Measurements from ENCODE around the gene PLSCR3. TPM values are rescaled to one million over a fixed set of nuclear protein-coding genes. Genes with fewer than 3 reads are reported as not detected.

The PLSCR3 gene
- total RNA-seq, 1 experiment from 2014 or later = 6.7 TPM

DNA sequence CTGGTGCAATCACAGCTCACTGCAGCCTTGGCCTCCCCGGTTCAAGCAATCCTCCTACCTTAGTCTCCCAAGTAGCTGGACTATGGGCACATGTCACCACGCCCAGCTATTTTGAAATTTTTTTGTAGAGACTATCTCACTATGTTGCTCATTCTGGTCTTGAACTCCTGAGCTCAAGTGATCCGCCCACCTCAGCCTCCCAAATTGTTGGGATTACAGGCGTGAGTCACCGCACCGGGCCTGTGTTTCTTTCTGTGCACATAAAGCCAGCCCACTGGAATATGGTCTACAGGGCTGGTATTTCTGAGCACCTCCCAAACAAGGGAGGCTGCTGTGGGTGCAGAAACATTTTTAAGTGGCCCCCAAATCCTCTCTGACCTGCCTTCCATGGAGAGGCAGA lies 31.0 kb downstream of the PLSCR3 start:
- no peaks in the 10 kb centered on the region for H3K4me1 ChIP-seq
- H3K4me3 ChIP-seq = no peak overlapping the region
- H3K27me3 ChIP-seq = no peaks in the 10 kb centered on the region
- no peaks in the 10 kb centered on the region for H3K9me3 ChIP-seq (replicated peaks)
- H3K36me3 ChIP-seq = no peaks in the 10 kb centered on the region
- no peak overlapping the region for H3K27ac ChIP-seq
- no peak for DNase-seq

DNA sequence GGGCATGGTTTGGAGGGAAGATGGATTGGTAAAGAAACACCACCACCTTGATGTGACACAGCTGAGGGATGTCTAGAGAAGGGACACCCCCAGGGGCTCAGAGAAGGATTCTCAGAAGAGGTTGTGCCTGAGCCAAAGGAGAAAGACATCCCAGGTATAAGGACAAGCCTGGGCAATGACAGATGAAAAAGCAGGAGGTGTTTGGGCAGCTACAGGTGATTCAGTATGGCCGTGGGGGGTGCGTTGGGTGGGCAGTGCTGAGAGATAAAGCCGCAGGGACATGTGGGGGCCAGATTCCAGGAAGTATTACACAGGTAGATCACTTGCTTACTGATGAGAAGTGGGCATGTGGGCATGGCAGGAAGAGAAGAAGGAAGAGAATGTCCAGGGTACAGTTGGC lies 32.4 kb downstream of the PLSCR3 start:
- no peak for DNase-seq
- Histone ChIP-seq H3K27ac (no peak overlapping the region), H3K4me1 (no peaks in the 10 kb centered on the region), H3K4me3 (no peak overlapping the region), H3K9me3 (replicated peaks) (no peaks in the 10 kb centered on the region), H3K27me3 (no peaks in the 10 kb centered on the region), H3K36me3 (no peaks in the 10 kb centered on the region)

GRCh38 chr17:7357381-7357780 lies 36.9 kb downstream of the PLSCR3 start:
- Histone ChIP-seq H3K4me3 (no peak overlapping the region), H3K4me1 (peaks cover 6% of the 10 kb centered on the region; the same call in 1 of the 2 replicates), H3K36me3 (no peaks in the 10 kb centered on the region), H3K27ac (no peak overlapping the region), H3K27me3 (no peaks in the 10 kb centered on the region), H3K9me3 (replicated peaks) (no peaks in the 10 kb centered on the region)
- no peak for DNase-seq

DNA sequence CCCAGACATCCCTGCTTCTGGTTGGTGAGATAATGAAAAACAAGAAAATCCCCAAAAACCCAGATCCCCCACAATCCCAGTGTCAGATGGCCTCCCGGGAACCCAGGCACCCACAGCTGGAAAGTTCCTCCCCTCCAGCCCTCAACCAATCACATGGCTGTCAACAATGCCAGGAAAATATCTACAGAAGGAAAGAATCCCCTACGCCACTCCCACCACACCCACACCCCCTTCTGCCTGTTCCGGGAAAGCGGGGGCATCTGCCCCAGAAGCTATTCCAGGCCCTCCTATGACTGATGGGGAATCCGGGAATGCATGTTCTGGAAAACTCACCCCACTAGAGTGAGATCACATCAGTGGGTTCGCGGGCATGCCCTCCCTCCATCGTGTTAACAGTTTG lies 37.6 kb downstream of the PLSCR3 start:
- Histone ChIP-seq H3K27me3 (no peaks in the 10 kb centered on the region), H3K4me3 (no peak overlapping the region), H3K4me1 (peaks cover 6% of the 10 kb centered on the region; the same call in 1 of the 2 replicates), H3K36me3 (no peaks in the 10 kb centered on the region), H3K9me3 (replicated peaks) (no peaks in the 10 kb centered on the region), H3K27ac (no peak overlapping the region)
- no peak for DNase-seq

DNA sequence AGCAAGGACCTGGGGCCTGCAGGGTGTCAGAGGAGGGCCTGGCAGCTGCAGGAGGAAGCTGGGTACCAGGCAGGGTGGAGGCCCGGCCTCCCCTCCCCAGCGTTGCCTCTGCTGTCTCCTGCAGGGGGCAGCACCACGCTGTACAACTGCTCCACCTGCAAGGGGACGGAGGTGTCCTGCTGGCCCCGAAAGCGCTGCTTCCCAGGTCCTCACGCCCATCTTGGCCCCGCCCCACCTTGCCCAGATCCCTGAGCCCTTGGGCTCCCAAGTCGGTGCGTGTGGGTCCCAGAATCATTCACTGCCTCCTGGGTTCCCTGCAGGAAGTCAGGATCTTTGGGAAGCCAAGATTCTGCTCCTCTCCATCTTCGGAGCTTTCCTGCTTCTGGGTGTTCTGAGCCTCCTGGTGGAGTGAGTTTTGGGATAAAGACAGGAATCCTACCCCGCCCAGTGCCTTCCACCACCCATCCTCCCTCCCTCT lies 38.2 kb downstream of the PLSCR3 start:
- no peaks in the 10 kb centered on the region for H3K9me3 ChIP-seq (replicated peaks)
- peak; percentile 73 to 79 for DNase-seq
- no peak overlapping the region for H3K4me3 ChIP-seq
- H3K36me3 ChIP-seq = no peaks in the 10 kb centered on the region
- no peaks in the 10 kb centered on the region for H3K27me3 ChIP-seq
- peaks cover 6% of the 10 kb centered on the region; the same call in 1 of the 2 replicates for H3K4me1 ChIP-seq
- H3K27ac ChIP-seq = no peak overlapping the region

DNA sequence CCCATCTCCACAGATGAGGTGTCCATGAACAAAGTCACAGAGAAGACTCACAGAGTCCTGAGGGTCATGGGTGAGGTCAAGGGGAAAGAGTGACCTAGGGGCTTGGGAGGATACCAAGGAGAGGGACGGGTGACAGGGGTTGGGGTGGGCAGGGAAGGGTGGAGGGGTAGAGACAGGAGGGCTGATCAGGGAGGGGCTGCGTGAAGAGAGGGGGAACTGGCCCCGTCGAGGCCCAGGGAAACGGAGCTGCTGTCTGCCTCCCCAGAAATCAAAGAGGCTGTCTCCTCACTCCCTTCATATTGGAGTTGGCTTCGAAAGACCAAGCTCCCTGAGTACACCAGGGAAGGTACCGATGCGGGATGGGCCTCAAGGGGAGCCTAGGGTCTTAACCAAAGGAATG lies 38.8 kb downstream of the PLSCR3 start:
- H3K36me3 ChIP-seq = no peaks in the 10 kb centered on the region
- H3K27ac ChIP-seq = no peak overlapping the region
- no peaks in the 10 kb centered on the region for H3K27me3 ChIP-seq
- no peak overlapping the region for H3K4me3 ChIP-seq
- no peak for DNase-seq
- H3K9me3 ChIP-seq (replicated peaks) = no peaks in the 10 kb centered on the region
- H3K4me1 ChIP-seq = peaks cover 6% of the 10 kb centered on the region; the same call in 1 of the 2 replicates

GRCh38 chr17:7355053-7355452 lies 39.3 kb downstream of the PLSCR3 start, which contains the start of gene TMEM95:
Gene TMEM95 (plus strand): TSS chr17:7355156. CDS start chr17:7355205, 49 bp downstream.
- Histone ChIP-seq H3K4me1 (peaks cover 6% of the 10 kb centered on the region; the same call in 1 of the 2 replicates), H3K4me3 (no peak within 1 kb of the TSS), H3K9me3 (replicated peaks) (no peaks in the 10 kb centered on the region), H3K36me3 (no peaks in the 10 kb centered on the region), H3K27ac (no peak within 1 kb of the TSS), H3K27me3 (no peaks in the 10 kb centered on the region)
- DNase-seq = no peak

DNA sequence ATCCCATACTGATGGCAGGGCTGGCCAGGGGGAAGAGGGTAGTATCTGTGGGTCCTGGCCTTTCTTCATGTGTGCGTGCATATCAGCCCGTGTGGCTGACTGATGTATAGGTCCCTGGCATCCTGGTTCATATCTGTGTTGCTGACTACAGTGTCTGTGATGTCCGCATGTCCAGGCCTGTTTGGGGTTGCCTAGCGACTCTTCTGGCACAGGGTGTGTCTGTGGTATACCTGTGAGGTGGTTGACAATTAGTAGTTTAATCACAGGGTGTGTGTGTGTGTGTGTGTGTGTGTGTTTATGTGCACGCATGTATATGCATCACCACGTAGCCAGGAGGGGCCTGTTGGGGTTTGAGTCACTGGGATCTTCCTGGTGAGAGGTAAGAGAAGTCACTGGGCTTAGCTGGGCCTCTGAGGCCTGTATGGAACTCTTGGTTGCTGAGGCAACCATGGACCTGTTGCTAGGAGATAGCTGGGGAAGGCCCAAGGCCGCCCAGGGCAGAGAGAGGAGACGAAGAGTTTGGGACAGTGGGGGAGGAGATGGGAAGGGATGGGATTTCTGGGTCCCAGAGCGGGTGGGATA lies 40.0 kb downstream of the PLSCR3 start:
- no peak for DNase-seq
- Histone ChIP-seq H3K4me3 (no peak overlapping the region), H3K27me3 (no peaks in the 10 kb centered on the region), H3K4me1 (peaks cover 12% of the 10 kb centered on the region; the same call in 1 of the 2 replicates), H3K9me3 (replicated peaks) (no peaks in the 10 kb centered on the region), H3K36me3 (no peaks in the 10 kb centered on the region), H3K27ac (no peak overlapping the region)

GRCh38 chr17:7352910-7353635 lies 41.3 kb downstream of the PLSCR3 start:
- no peak for DNase-seq
- Histone ChIP-seq H3K27ac (no peak overlapping the region), H3K36me3 (no peaks in the 10 kb centered on the region), H3K4me3 (peak overlapping the region; percentile 62; the same call in 1 of the 2 replicates), H3K4me1 (peaks cover 12% of the 10 kb centered on the region; the same call in 1 of the 2 replicates), H3K9me3 (replicated peaks) (no peaks in the 10 kb centered on the region), H3K27me3 (no peaks in the 10 kb centered on the region)

GRCh38 chr17:7352503-7352889 lies 41.8 kb downstream of the PLSCR3 start:
- no peaks in the 10 kb centered on the region for H3K27me3 ChIP-seq
- peak overlapping the region; percentile 62 for H3K4me3 ChIP-seq
- peak overlapping the region; percentile 68; the same call in 1 of the 2 replicates for H3K27ac ChIP-seq
- no peaks in the 10 kb centered on the region for H3K9me3 ChIP-seq (replicated peaks)
- H3K36me3 ChIP-seq = no peaks in the 10 kb centered on the region
- H3K4me1 ChIP-seq = peaks cover 12% of the 10 kb centered on the region; the same call in 1 of the 2 replicates
- DNase-seq = no peak

DNA sequence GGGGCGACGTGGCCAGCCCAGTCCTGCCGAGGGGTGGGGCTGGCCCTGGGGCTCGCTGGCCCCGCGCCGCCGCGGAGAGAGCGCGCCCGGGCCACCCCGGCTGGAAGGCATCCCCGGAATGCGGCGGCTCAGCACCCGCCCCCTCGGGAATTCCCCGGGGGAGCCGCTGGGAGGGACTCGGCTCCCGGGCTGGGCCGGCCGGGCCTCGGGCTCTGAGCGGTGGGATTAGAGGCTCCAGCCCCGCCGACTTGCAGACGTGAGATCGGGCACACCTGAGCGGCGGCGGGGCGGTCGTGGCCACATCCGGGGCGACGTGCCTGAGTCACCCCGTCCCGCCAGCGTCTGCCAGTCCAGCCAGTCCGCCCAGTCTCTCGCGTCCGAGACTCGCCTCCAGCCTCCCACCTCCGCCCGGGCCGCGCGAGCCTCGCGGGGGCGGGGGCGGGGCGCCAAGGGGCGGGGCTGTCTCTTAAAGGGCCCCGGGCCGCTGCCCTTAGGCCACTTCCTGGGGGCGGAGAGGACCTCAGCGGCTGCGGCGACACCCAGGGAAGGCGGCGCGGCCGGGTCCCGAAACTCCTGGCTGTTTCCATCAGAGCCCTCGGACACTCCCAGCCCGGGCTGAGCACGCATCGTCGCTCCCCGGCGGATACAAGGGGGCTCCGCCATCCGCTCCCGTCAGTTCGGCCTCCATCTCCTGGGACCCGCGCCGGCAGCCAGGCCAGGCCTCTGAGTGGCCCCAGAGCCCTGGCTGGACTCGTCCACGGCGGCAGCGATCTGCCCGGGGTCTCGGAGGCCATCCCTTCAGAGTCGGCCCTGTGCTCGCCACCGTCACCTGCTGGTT lies 42.4 kb downstream of the PLSCR3 start, which contains the start of gene KCTD11:
Gene KCTD11 (plus strand): TSS at position 498 of the 838 bp plus-strand sequence.
- H3K4me1 ChIP-seq = peaks cover 12% of the 10 kb centered on the region; the same call in 1 of the 2 replicates
- DNase-seq = peak; percentile 80 to 81
- H3K27me3 ChIP-seq = no peaks in the 10 kb centered on the region
- H3K4me3 ChIP-seq = peak within 1 kb of the TSS; percentile 62
- no peaks in the 10 kb centered on the region for H3K36me3 ChIP-seq
- H3K9me3 ChIP-seq (replicated peaks) = no peaks in the 10 kb centered on the region
- peak within 1 kb of the TSS; percentile 68 for H3K27ac ChIP-seq

- no peak overlapping the region for H3K4me3 ChIP-seq
- H3K27me3 ChIP-seq = no peaks in the 10 kb centered on the region
- H3K4me1 ChIP-seq = peaks cover 12% of the 10 kb centered on the region; the same call in 1 of the 2 replicates
- H3K9me3 ChIP-seq (replicated peaks) = no peaks in the 10 kb centered on the region
- no peak overlapping the region for H3K27ac ChIP-seq
- DNase-seq = no peak
- no peaks in the 10 kb centered on the region for H3K36me3 ChIP-seq
Measured at GRCh38 chr17:7348478-7349242, 45.7 kb downstream of the PLSCR3 start.

GRCh38 chr17:7347630-7348477 lies 46.5 kb downstream of the PLSCR3 start:
- no peak for DNase-seq
- Histone ChIP-seq H3K36me3 (no peaks in the 10 kb centered on the region), H3K9me3 (replicated peaks) (no peaks in the 10 kb centered on the region), H3K4me3 (no peak overlapping the region), H3K4me1 (peaks cover 11% of the 10 kb centered on the region; the same call in 1 of the 2 replicates), H3K27me3 (no peaks in the 10 kb centered on the region), H3K27ac (no peak overlapping the region)

Measured in SJCRH30 (cell line).